HG02623 (cell line): Measurements from ENCODE around the gene LIPN.
"Not testable (repeated sequence)": the region's sequence is repeated elsewhere in the genome, so short reads cannot be mapped to it uniquely, and the experiment has no call there.

ENCODE experiments used
- ATAC-seq: cut with Tn5 transposase; IDR thresholded peaks from one replicate; pipeline ENCODE4 v1.9.1; 2021; ENCODE audit warnings: moderate library complexity; ENCODE audit not compliant: unreplicated experiment

The LIPN gene, protein sequence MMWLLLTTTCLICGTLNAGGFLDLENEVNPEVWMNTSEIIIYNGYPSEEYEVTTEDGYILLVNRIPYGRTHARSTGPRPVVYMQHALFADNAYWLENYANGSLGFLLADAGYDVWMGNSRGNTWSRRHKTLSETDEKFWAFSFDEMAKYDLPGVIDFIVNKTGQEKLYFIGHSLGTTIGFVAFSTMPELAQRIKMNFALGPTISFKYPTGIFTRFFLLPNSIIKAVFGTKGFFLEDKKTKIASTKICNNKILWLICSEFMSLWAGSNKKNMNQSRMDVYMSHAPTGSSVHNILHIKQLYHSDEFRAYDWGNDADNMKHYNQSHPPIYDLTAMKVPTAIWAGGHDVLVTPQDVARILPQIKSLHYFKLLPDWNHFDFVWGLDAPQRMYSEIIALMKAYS

DNA sequence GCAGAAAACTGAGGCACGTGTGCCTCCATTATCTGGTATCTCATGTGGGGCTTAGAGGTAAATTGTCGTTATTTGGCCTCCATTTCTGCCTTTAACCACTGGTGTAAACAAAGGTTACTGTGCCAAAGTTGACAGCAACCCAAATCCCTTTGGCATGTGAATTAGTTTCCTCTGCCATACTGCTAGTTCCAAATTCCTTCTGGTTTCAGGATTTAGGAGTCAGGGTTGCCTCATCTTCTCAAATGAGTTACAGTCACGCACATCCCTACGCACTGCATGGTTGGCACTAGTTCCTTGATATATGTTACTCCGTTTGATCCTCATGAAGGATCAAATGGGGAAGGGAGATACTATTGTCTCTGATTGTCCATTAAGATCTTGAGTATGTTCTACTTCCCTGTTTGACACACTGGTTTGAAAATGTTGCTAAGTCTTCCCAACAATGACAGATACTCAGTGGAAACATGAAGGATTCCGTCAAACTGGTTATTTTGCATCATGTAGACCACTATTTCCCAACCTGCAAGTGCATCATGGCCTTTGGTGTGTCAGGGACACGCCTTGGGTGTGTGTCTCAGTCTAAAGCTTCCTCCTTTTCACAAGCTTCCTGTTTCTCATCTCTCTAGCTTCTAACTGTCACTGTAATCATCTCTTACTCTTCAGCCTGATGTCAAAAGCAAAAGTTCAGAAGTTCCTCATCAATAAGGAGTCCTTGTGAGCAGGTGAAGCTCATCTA, at the start of gene LIPN:
Gene LIPN, plus strand, starts transcription at position 655 of the 736 bp plus-strand sequence. CDS start 1,386 bp downstream, outside the sequence.
- ATAC-seq = no peak

DNA sequence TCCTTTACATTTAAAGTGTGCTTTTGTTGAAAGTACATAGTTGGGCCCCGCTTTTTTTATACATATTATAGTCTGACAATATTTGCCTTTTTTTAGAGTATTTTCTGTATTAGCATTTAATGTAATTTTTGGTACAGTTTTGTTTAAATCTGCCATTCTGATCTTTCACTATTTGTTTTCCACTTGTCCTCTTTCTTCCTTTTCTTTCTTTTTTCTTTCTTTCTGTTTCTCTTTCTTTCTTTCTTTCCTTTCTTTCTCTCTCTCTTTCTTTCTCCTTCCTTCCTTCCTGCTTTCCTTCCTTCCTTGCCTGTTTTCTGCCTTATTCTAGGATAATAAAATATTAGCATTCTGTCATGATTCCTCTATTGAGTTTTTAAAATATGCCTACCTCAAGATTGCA, 44.3 kb upstream of the LIPN start:
- no peak for ATAC-seq

DNA sequence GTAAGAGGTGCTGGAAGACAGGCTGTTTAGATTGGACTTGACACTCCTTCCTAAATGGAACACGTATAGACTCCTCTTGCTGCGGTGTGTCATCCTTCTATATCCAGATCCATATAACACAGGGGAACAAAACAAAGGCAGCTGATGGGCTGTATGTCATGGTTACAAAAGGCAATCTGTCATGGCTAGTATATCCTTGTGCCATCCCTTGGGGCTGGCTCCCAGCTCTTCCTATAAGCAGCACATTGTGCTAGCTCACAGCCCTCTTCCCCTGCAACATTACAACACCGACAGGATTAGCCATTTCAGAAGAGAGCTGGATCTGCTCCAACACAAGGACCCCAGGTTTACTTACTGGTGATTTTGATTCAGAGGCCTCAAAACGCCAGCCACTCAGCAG, 38.4 kb upstream of the LIPN start:
- ATAC-seq = no peak

DNA sequence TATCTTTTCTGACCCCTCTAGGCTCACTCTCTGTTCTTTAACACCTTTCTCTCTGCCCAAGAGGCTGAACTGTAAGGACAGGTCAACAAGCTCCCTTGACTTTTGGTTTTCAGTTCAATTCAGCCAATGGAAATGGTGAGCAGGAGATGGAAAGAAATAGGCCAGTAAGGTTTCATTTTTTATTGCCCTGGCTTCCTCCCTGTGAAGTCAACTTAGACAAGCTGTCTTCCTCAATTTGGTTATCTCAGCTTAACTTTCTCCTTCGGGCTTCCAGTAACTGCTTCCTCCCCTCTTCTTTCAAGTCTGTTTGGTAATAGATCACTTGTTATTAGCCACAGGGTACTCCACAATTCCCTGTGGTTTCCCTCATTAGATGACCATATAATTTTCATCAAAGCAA, 34.0 kb upstream of the LIPN start:
- ATAC-seq = no peak

DNA sequence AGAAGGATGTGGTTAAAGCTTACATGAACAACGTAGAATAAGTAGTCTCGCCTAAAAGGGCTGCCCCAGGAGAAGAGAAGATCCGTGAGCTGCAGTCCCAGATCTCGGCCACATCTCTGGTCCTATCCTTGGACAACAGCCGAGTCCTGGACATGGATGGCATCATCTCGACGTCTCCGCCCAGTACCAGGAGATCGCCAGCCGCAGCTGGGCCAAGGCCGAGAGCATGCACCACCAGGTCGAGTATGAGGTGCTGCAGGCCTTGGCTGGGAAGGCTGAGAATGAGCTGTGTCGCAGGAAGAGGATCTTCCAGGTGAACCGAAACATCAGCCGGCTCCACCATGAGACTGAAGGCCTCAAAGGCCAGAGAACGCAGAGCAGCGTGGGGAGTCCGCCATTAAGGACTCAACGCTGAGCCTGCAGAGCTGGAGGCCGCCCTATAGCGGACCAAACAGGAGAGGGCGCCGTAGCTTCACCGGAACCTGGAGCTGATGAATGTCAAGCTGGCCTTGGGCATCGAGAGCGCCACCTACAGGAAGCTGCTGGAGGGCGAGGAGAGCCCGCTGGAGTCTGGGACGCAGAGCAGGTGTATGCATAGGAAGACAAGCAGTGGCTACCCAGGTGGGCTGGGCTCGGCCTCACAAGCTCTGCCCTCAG, 31.6 kb upstream of the LIPN start:
- ATAC-seq = no peak

DNA sequence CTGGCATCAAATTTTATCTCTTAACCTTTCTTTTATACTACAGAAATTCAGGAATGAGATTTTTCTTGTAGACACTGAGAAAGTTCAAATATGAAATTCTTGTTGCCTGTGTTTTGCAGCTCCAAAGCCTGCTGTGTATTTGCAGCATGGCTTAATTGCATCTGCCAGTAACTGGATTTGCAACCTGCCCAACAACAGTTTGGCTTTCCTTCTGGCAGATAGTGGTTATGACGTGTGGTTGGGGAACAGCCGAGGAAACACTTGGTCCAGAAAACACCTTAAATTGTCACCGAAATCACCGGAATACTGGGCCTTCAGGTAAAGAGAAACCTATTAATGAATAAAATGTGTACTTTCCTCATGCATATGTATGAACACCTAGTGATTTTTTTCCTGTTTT, 29.0 kb upstream of the LIPN start:
- no peak for ATAC-seq

DNA sequence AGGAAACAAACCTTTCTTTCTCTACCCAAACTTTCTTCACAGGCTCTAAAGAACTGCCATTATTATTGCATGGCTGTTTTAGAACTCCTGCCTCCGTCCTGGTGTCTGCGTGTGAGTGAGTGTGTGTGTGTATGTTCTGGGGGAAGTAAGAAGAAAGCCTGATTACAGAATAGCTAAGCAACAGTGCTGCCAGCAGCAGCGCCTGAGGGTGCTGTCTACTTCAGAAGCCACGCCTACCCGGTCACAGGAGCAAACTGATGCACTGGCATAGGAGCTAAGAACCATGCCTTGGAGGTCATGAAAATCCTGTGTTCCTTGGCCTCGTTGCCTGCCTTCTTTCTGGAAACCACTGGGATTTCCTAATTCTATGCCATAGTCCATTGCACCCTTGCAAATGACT, 28.5 kb upstream of the LIPN start:
- ATAC-seq = no peak

DNA sequence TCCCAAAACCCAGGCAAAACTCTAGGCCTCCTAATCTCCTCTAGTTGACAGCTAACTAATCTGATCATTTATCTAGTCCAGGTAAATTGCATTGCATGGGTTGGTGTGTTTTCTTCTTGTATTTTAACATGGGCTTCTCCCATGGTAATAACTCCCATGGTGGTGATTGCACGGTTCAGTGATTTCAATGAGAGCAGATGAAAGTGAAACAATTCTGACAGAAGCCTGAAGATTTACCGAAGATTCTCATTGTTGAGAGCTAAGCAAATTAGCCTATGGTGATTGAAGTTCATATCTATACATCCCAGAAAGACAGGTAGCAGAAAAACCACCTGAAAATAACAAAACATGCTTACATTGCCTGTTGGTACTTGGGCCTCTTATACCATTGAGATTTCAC, 26.6 kb upstream of the LIPN start:
- no peak for ATAC-seq

DNA sequence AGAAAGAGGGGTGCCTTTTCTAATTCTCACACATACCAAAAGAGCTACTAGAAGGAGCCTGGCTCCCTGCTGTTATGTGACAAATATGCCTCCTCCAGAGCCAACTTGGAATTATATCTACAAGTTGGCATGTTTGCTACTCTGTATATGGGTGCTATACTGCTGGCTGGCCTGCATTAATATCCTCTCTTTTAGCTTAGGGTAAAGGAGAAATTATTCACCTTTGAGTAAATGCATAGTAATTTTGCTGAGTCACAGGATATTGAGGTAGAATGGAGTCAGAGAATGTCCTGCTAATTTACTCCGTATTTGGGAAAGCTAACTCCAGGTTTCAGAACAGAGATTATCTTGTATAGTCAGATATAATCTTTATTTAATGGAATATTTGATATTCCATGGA, 24.2 kb upstream of the LIPN start:
- ATAC-seq = no peak

DNA sequence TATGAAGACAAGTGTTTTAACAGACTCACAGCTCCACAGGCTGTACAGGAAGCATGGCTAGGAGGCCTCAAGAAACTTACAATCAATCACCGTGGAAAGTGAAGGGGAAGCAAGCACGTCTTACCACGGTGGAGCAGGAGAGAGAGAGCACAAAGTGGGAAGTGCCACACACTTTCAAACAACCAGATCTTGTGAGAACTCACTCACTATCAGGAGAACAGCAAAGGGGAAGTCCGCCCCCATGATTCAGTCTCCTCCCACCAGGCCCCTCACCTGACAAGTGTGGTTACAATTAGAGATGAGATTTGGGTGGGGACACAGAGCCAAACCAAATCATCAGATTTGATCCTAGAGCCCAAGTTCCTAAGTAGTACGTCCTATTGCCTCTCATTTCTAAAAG, 17.9 kb upstream of the LIPN start:
- ATAC-seq = not testable (repeated sequence)

DNA sequence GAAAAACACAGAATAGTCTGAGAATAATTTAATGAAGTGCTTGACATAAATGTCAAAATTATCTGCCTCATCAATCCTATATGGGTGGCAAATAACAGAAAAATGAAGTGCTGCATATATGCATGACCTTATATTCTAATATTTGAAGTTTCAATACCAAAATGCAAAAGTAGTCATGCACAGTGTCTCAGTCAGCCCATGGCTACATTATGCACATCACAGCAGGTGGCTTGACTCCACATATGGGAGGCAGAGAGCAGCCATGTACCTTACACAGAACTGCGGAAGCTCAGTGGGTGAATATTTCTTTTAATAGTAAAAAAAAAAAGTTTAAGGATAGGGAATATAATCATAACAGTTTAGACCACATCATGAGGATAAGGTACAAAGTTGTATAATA, 17.4 kb upstream of the LIPN start:
- ATAC-seq = no peak

DNA sequence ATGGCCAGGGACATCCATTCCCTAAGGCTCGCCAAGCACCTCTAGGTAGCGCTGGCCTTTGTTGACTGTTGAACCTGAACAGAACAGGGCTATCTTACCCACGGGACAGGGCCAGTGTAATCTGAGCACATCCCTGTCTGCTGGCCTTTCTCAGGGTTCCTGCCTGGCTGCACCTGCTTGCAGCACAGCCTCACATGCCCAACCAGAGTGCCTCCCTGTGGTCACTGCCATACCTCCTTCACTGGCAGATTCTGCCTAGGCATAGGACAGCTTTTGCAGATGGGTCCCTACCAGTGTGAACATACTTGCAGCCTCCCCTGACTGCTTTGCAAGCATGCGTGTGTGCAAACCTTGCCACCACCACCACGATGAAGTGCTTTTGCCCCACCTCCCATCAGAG, 15.8 kb upstream of the LIPN start:
- no peak for ATAC-seq

DNA sequence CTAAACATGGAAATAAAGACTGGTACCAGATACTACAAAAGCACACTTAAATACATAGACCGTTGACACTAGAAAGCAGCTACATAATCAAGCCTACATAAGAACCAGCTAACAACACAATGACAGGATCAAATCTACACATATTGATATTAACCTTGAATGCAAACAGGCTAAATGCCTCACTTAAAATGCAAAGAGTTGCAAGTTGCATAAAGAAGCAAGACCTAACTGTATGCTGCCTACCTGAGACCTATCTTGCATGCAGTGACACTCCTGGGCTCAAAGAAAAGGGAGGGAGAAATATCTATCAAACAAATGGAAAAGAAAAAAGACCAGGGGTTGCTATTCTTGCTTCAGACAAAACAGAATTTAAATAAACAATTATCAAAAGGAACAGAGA, 14.2 kb upstream of the LIPN start:
- no peak for ATAC-seq

DNA sequence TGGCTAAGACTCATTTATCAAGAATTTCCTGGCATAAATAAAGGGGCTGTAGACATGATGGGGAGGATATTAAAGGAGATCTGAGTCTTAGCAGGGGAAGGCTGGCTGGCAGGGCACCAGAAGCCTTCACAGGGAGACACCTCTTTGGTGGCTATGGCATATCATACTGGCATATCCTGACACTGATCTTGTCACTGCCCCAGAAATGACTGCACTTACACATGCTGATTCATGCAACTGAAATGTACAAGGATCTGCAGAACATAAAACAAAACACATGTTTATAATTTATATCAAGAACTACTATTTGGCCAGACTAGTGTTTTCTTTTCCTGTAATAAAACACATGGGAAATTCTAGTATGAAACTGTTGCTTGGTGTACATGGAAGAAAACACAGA, 5.5 kb upstream of the LIPN start:
- ATAC-seq = no peak

DNA sequence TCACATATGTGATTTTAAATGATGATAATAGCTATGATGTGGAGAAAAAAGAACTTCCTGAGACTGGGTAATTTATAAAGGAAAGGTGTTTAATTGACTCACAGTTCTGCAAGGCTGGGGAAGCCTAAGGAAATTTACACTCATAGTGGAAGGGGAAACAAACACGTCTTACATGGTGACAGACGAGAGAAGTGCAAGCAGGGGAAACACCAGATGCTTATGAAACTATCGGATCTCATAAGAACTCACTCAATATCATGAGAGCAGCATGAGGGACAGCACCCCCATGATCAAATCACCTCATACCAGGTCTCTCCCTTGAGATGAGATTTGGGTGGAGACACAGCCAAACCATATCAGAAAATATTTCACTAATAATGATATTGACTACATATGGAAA, 4.1 kb upstream of the LIPN start:
- no peak for ATAC-seq

DNA sequence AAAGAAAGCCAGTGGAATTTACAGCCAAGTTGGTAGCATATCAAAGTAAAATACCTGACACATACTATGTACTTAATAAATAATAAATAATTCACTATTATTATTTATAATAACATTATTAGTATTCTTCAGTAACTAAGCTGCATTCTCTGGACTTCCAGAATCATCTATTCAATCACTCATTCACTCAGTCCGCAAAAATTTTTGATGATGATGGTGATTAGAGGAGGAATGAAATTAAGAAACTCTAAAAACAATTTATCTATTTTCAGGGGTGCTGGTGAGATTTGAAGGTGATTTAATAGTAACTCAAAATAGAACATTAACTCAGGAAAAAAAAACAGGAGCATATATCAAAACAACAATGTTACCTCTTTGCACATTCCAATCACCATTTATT, 3.2 kb upstream of the LIPN start:
- no peak for ATAC-seq

DNA sequence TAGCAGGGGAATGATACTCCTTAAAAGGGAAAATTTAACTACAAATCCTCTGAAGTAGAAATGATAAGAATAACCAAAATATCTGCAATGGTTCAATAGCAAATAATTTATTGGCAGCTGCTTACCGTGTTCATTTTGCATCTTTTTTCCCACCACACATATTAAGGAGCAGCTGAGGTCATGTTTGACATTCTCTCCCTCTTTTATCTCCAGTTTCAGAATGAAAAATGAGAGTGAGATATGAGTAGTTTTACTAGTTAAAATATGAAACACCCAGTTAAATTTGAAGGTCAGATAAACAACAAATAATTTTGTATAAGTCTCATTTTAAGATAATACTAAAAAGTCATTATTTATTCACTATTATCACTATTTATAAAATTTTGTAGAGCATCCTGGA, 3.1 kb downstream of the LIPN start:
- no peak for ATAC-seq

DNA sequence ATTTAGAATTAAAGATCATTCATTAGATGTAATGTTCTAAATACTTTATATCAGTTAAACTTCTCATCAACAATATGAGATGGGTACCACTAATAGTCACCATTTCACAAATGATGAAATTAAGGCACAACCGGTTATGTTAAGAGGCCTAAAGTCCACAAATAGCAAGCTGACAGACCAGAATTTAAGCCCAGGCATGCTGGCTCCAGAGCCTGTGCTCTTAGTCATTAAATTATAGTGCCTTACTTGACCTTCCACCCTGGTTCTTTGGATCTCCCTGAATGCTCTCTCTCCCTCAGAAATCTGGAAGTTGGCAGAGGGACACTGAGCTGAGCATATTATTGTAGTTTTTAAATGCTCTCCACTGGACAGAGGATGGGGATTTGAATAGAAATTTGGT, 3.6 kb downstream of the LIPN start:
- ATAC-seq = no peak

DNA sequence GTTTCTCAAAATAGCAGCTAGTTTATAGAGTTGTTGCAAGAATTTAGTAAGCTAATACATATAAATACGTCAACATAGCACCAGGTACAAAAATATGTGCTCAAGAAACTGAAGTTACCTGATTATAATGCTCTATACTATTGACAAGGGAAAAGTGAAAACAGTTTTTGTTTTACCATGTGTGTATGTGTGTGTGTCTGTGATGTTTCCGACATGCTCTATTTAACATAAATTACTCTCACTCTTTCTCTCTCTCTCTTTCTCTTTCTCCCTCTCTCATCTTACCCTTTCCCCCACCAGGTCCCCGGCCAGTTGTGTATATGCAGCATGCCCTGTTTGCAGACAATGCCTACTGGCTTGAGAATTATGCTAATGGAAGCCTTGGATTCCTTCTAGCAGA, 4.3 kb downstream of the LIPN start:
- ATAC-seq = no peak

DNA sequence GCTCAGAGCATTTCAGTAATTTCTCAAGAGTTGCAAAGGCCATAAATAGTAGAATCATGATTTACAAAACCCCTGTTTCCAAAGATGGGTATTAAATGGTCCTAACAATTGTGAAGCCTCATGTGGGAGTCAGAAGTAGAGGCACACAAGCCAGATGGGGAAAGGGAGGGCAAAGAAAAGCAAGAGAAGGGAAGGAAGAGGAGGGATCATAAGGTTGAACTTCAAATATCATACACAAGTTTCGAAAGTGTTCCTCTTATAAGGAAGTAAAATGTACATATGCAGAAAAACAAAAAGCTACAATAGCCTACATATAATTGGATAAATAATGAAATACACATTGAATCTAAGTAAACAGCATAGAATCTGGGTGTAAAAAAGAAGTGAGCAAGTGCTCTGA, 6.0 kb downstream of the LIPN start:
- ATAC-seq = no peak

DNA sequence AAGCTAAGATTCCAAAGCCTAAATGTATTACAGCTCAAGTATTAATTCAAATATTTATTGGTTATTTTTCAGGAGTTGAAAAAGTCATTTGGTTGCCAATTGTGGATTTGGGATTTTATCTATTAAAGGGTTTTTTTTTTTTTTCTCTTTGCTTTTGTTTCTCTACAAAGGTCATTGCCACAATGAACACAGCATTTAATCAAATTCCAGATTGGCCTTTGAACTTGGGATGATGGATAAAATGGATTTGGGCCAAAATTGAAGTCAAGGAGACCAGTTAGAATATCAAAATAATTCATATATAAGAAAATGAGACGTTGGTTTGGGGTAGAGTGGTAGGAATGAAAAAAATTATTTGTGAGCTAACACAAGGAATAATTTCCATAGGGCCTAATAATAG, 9.6 kb downstream of the LIPN start:
- ATAC-seq = no peak

DNA sequence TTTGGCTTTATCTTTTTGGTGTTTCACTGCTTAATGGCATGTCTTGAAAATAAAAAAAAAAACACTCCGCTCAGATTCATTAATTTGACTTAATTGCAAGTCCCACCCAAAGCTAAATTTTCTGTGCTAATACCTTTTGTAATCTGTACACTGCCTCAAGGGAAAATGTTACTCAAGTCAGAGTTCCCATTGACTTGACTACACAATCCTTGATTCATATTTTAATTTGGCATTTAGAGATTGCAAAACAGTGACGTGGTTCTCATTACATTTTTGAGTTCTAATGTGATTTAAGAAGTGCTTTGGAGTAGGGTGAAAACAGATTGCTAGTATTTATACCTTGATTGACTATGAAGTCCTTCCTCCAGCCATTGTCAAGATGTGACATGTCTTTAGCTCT, 21.4 kb downstream of the LIPN start:
- ATAC-seq = no peak
